Lower lobe of right lung (tissue), 2 donors: ENCODE measurements around the gene CD2AP. TPM values are rescaled to one million over a fixed set of nuclear protein-coding genes. Genes with fewer than 3 reads are reported as not detected.
"Not testable (repeated sequence)": the region's sequence is repeated elsewhere in the genome, so short reads cannot be mapped to it uniquely, and the experiment has no call there.

Experiments used
- ATAC-seq, 2 donors: fragments of 200-7000 bp; cut with Tn5 transposase; one replicate each; pipeline ENCODE4 v1.9.1; 2020 to 2022; ENCODE audit warnings: mild to moderate bottlenecking in 2 of 2, moderate library complexity in 2 of 2
- DNase-seq: peaks from one replicate; pipeline ENCODE4 v3.0.0-alpha.2; 2020
- H3K27ac ChIP-seq: fragments of 200-600 bp; one replicate; pipeline ENCODE4 v1.8.0; 2022
- H3K27me3 ChIP-seq: fragments of 200-600 bp; one replicate; pipeline ENCODE4 v1.8.0; 2022; ENCODE audit warnings: low read depth
- H3K36me3 ChIP-seq: fragments of 200-600 bp; one replicate; pipeline ENCODE4 v1.8.0; 2022; ENCODE audit warnings: mild to moderate bottlenecking
- H3K4me1 ChIP-seq: fragments of 200-600 bp; one replicate; pipeline ENCODE4 v1.8.0; 2022
- H3K4me3 ChIP-seq: fragments of 200-600 bp; one replicate; pipeline ENCODE4 v1.8.0; 2022; ENCODE audit warnings: mild to moderate bottlenecking
- H3K9me3 ChIP-seq: fragments of 200-600 bp; one replicate; pipeline ENCODE4 v1.8.0; 2022
- CTCF ChIP-seq: fragments of 200-600 bp; IDR thresholded peaks from one replicate; pipeline ENCODE4 v1.8.0; 2022; ENCODE audit warnings: antibody characterized with exemption, mild to moderate bottlenecking
- intact Hi-C: fragments of 100-400 bp; cut with DNase I; formaldehyde crosslinking; loops from one replicate; pipeline ENCODE4 v1.11.0; 2022
- total RNA-seq: library from RNA; stranded (reverse); fragmentation: NEBNext Ultra II Directional; extraction: Animal tissue kit (Norgen Biotek cat#: 25700); gene quantifications from one replicate; pipeline ENCODE4 v1.2.1, GENCODE V29; 2021
- donor health status: DM: no; HTN: yes; CAD: no; lungs with severe emphysema.

CD2AP gene
- total RNA-seq, 1 donor from 2014 or later = 38.1 TPM

- no peak for TF ChIP-seq CTCF
- H3K27ac ChIP-seq = no peak overlapping the region
- DNase-seq (no peak), ATAC-seq (no peak)
- H3K27me3 ChIP-seq = no peaks in the 10 kb centered on the region
- no peaks in the 10 kb centered on the region for H3K9me3 ChIP-seq
- intact Hi-C loops = no loop called here
- H3K4me1 ChIP-seq = peaks cover 21% of the 10 kb centered on the region
- no peaks in the 10 kb centered on the region for H3K36me3 ChIP-seq
- H3K4me3 ChIP-seq = no peak overlapping the region
Observed at GRCh38 chr6:47634210-47635047, 156.8 kb downstream of the CD2AP start.

- peaks cover 9% of the 10 kb centered on the region for H3K4me1 ChIP-seq
- H3K4me3 ChIP-seq = no peak overlapping the region
- H3K27me3 ChIP-seq = no peaks in the 10 kb centered on the region
- DNase-seq (no peak), ATAC-seq (no peak)
- intact Hi-C loops = no loop called here
- H3K36me3 ChIP-seq = no peaks in the 10 kb centered on the region
- no peak for TF ChIP-seq CTCF
- no peak overlapping the region for H3K27ac ChIP-seq
- no peaks in the 10 kb centered on the region for H3K9me3 ChIP-seq
Observed at GRCh38 chr6:47646689-47647088, 169.1 kb downstream of the CD2AP start.

- intact Hi-C loops = no loop called here
Observed at GRCh38 chr6:47647188-47647587, 169.6 kb downstream of the CD2AP start.

GRCh38 chr6:47647626-47648025 lies 170.0 kb downstream of the CD2AP start:
- H3K27ac ChIP-seq, H3K4me3 ChIP-seq, DNase-seq, H3K4me1 ChIP-seq, ATAC-seq, H3K27me3 ChIP-seq, intact Hi-C loops, H3K9me3 ChIP-seq, H3K36me3 ChIP-seq: not testable (repeated sequence)

More at GRCh38 chr6:47647188-47647587, 169.6 kb downstream of the CD2AP start:
- Histone ChIP-seq H3K9me3 (no peaks in the 10 kb centered on the region), H3K36me3 (no peaks in the 10 kb centered on the region), H3K27me3 (no peaks in the 10 kb centered on the region), H3K4me1 (peaks cover 9% of the 10 kb centered on the region), H3K27ac (no peak overlapping the region), H3K4me3 (no peak overlapping the region)
- ATAC-seq (no peak), DNase-seq (no peak)
- TF ChIP-seq CTCF = no peak

- intact Hi-C loops = no loop called here
- no peak for ATAC-seq
- TF ChIP-seq CTCF = no peak
Observed at GRCh38 chr6:47648031-47648430, 170.4 kb downstream of the CD2AP start.

More at GRCh38 chr6:47648031-47648430, 170.4 kb downstream of the CD2AP start:
- Histone ChIP-seq H3K27ac (no peak overlapping the region), H3K9me3 (no peaks in the 10 kb centered on the region), H3K27me3 (no peaks in the 10 kb centered on the region), H3K4me3 (no peak overlapping the region), H3K36me3 (no peaks in the 10 kb centered on the region), H3K4me1 (peaks cover 9% of the 10 kb centered on the region)
- no peak for DNase-seq
